ENCODE data around the gene HACE1.
A peak's percentile ranks its signal among the peaks of the same experiment; 100 is the strongest.

The HACE1 gene

DNA sequence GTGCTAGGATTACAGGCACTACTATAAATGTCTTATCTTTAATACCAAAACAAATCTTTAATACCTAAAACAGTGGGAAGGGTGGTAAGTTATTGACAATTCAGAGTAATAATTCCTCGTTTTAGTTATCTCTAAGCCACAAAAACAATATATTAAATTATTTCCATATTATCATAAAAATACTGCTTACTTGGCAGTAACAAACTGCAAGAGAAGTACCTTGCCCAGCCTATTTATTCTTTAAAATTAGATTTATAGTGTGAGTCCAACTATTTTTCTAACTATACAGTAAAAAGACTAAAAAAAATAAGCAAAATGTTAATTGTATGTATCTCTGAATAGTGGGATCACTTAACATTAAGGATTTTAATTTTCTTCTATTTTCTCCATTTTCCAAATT is 123.2 kb downstream of the HACE1 start:
- DNase-seq (ENCODE audit: low spot score), result no peak

DNA sequence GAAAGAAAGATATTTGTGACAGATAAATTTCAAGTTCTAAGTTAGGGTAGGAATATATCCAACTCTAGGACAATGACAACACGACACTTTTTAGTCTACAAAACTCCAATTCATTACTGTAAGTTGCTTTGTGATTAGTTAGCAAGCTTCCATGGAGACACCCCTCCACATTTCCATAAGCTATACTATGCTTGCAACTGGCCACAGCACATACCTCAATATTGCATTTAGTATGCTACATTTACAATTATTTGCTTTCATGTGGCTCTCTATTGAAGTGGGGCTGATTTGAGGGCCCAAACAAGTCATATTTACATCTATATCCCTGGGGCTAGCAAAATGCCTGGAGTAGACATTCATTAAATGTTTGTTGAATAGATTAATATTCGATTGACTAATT is 129.3 kb downstream of the HACE1 start:
- no peak for DNase-seq (ENCODE audit: low spot score)

DNA sequence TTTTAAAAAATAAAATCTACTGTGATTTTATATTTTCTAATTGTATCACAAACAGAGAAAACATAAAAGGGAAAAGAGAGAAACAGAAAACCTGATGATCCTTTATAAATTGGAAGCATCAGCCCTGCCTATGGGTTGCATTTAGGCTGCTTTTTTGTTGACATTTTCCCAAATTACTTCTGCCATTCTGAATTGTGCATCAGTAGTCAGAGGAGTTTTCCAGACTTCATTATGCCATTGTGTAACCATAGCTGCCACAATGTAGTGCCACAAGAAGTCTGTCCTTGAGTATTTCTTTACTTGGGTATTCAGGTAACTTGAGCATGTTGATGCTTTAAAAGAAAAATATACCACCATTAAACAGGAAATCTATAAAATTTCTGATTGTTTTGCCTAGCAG is 130.3 kb downstream of the HACE1 start:
- no peak for DNase-seq (ENCODE audit: low spot score)

DNA sequence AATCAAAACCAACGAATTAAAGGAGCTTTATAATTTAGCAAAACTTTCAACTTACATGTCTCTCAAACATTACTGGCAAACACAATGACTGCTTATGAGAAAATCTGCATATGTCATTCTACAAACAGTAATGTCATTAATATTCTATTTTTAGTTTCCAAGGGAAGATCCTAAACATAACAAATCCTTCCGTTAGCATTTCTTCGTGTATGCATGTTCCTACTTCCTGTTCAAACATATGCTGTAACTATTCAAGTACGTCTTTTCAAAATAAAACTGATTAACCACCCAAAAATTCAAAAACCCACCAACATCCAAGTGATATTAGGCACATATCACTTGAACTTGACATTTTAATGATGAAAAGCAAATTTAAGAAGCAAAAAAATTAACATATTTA is 131.3 kb downstream of the HACE1 start:
- no peak for DNase-seq (ENCODE audit: low spot score)

DNA sequence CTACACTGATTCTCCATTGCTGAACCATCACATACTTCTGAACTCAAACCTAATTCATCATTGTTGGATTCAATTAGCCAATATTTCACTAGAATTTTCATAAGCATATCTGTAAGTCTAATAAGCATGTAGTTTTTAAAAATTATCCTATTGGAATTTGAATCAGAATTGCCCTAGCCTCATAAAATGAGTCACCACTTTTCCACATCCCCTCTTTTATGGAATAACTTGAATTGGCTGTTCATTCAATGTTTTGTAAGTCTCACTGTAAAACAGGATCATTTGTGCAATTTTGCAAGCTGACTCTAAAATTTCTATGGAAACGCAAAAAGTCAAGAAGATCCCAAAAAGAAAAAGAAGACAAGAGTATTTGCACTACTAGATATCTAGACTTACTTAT is 141.0 kb downstream of the HACE1 start:
- no peak for DNase-seq (ENCODE audit: low spot score)

- no peak for DNase-seq (ENCODE audit: low spot score)
These were observed 142.9 kb downstream of the HACE1 start for GRCh38 chr6:104716858-104717257.

GRCh38 chr6:104714796-104715195 is 144.9 kb downstream of the HACE1 start:
- DNase-seq (ENCODE audit: low spot score), result no peak

DNA sequence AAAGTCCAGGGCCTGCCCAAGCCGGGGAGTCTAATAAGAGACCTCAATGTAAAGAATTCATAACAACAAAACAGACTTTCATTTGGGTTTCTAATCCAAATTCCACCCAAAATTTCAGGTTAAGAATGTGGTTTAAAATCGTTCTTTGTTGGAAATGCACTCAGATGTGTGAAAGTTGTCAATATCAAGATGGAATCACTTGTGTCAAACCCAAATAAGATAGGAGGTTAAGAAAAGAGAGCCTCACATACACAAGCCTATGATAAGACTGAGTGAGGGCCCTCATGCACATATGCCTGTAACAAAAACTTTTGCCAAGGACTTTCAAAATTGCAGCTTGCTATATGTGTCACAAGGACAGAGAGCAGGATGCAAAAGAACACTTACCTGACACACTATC is 145.7 kb downstream of the HACE1 start:
- no peak for DNase-seq (ENCODE audit: low spot score)

DNA sequence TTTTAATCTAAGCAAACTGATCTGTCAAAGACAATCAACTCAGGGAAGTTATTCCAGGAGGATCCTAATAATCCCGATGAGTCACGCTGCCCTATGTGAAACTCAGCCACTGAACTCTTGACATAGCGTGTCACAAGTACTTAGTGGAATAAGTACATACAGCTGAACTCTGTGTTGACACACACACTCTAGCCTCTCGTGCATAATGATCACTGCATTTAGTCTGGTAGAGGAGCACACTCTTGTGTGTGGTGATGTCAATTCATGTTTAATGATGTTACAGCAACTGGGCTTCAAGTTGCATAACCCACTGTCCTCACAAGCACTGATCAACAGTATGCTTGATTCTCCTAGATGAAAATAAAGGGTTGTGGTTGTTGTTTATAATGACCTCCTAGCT is 148.3 kb downstream of the HACE1 start:
- no peak for DNase-seq (ENCODE audit: low spot score)

GRCh38 chr6:104710543-104711335 is 149.0 kb downstream of the HACE1 start:
- no peak for DNase-seq (ENCODE audit: low spot score)

DNA sequence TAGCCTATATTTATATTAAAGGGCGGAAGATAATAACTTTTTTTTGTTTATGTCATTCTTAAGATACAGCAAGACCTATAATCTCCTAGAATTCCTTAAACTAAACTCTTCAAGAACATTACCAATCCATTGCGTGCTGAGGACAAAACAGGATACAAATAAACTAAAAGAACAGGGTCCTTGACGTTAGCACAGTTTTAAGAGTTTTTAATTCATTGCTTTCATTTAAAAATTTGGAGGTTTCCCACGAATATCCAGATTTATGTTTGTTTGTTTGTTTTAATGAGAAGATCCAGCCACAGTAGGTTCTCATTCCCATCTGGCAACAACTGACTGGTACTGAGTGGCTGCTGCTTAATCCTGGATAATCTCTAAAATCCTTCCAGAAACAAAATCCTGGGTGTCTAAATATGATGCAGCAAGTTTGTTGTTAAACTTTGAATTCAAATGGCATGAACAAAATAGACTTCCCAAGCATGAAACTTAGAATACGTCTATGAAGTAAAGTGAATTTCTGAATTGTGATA is 153.7 kb downstream of the HACE1 start:
- DNase-seq (ENCODE audit: low spot score), result no peak

- peak; percentile 47 for DNase-seq (ENCODE audit: low spot score)
These were observed 154.5 kb downstream of the HACE1 start for GRCh38 chr6:104705095-104705707.

DNA sequence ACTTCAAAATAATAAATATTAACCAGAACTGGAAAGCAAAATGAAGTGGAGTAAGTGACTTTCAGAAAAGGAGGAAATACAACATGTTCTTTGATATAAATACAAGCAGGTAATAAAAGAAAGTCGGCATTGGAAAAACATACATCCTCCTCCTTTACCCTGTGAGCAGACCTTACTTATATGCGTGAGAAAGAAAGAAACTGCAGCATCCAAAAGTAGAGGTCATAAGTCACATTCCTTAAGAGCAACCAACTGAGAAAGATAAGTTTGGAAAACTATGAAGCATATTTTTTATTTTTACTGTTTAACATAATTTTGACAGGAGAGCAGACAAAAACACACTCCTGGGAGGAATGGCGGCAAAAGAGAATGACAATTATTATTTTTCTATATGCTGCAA is 155.5 kb downstream of the HACE1 start:
- no peak for DNase-seq (ENCODE audit: low spot score)

DNA sequence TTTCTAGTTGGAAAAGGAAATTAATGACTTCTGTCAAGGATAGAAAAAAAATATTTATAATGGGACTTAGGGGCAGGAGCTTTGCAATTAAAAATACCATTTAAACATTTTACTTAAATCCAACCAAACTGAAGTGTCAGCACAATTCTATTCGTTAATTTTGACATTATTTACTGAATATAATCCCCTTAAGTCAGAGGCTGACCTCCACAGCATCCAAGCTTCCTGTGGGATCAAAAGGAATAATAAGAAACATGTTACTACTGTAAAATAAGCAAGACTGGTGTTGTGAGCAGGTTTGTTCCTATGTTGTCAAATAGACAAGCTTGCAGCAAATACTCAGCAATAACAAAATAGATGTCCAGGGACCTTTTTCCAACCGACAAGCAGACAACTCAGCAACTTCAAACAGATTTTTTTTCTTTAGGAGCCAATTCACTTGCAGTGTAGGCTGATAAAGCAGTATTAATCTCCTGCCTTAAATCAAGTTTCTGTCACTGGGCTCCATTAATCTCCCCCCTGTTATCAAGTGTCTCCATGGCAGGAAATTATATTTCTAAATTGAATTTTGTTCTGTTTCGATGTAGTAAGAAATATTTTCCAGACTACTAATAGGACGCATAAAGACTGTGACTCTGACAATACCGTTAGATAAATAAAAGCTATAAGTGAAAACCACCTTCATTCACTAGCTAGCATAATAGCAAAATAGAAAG is 157.4 kb downstream of the HACE1 start:
- DNase-seq (ENCODE audit: low spot score), result no peak

- no peak for DNase-seq (ENCODE audit: low spot score)
These were observed 159.1 kb downstream of the HACE1 start for GRCh38 chr6:104700371-104701185.

DNA sequence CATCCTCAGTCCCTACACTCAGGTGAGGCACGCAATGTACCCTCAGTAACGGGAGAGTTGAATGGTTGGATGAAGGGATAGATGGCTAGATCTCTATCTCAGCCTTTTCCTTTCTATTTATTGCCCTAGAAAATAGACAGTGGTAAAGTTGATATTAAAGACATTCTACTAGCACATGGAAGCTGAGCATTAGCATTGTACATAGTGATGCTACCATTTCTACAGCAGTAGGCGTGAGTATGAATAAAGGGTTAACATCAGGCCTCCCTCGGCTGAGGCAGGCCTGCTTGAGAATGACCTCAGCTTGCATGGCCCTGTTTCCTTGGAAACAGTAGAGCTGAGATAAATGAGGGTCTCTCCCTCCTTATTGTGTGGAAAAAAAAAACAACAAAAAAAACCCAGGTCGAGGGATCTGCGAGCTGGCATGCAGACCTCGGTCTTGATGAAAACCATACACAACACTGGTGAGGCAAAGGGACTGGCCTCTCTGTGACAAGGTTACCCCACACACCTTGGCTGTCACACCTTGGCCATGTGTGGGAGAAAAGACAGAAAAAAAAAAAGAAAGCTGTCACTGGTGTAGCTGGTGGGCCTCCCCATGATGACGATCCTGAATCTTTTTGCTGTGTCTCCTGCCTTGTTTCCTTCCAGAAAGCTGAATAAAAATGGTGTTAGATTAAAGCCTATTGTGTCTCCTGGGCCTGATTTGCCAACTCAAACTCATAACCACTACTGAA is 160.0 kb downstream of the HACE1 start:
- DNase-seq (ENCODE audit: low spot score), result no peak

DNA sequence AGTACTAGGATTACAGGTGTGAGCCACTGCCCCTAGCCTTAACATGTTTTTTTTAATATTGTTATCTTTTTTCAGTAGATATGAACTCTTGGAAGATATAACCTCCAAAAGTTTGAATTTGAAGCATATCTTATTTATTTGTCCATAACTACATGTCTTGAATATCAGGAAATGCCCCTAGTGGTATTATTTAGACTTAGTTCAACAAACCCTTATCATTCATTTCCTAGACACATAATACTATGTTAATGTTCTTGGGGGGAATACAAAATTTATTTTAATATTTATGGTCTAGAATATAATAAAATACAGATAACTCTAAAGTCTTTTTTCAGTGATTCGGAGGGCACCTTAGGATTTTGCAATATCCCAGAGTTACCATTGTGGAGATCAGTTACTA is 160.7 kb downstream of the HACE1 start:
- no peak for DNase-seq (ENCODE audit: low spot score)

DNA sequence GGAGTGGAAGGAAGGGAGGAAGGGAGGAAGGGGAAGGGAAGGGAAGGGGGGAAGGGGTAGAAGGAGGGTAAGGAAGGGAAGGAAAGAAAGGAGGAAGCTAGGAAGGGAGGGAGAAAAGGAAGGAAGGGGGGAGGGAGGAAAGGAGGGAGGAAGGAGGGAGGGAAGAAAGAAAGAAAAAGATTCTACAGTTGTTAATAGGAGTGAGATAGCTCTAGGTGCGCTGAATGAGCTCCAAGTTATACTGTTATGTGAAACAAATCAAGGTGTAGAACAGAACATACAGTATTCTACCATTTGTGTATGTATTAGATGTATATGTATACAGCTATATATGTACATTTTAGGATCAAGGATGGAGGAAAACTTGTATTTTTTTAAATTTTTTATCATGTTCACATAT is 167.7 kb downstream of the HACE1 start:
- DNase-seq (ENCODE audit: low spot score), result no peak

DNA sequence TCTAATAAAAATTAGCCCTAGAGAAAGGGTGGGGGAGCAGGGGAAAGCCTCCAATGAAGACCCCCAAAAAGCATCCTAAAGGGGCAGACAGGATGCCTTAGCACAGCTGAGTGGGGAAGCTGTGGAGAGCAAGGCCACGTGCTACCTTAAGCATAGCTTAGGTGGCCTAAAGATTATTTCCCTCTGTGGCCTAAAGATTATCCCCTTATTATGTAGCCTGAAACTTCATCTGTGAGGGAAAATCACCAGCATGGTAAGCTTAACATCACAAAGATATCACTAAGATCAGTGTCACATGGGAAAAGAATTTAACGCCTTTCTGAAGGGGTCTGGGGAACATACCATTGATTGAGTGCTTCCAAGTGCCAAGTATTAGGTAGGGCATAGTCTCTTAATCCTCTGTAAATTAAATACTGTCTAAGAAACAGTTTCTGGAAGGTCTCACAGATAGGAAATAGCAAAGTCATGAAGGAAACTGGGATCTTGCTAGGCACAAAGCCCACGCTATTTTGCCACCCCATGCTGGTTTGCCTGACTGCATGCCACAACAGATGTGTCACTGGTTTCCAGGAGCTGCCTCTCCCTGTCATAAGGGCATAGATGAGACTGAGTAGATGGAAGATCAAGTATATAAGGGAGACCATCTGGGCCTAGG is 170.0 kb downstream of the HACE1 start:
- no peak for DNase-seq (ENCODE audit: low spot score)

GRCh38 chr6:104688283-104688969 is 171.3 kb downstream of the HACE1 start:
- DNase-seq (ENCODE audit: low spot score), result no peak

All from globus pallidus (tissue), 1 donor.